Activated CD8-positive, alpha-beta memory T cell treated with anti-CD3 and anti-CD28 coated beads for 1 hour (primary cell): ENCODE results near the gene ADAMTS13.
"Not testable (repeated sequence)": the region's sequence is repeated elsewhere in the genome, so short reads cannot be mapped to it uniquely, and the experiment has no call there.

Source experiments
- DNase-seq, 2 donors: peaks; one replicate each; pipeline ENCODE4 v3.0.0-alpha.2; 2020; ENCODE audit warnings: low read depth in 1 of 2; ENCODE audit errors: extremely low read depth in 1 of 2

Gene ADAMTS13

DNA sequence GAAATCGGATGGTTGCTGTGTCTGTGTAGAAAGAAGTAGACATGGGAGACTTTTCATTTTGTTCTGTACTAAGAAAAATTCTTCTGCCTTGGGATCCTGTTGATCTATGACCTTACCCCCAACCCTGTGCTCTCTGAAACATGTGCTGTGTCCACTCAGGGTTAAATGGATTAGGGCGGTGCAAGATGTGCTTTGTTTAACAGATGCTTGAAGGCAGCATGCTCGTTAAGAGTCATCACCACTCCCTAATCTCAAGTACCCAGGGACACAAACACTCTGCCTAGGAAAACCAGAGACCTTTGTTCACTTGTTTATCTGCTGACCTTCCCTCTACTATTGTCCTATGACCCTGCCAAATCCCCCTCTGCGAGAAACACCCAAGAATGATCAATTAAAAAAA, 30.7 kb upstream of the ADAMTS13 start:
- DNase-seq: not testable (repeated sequence)

DNA sequence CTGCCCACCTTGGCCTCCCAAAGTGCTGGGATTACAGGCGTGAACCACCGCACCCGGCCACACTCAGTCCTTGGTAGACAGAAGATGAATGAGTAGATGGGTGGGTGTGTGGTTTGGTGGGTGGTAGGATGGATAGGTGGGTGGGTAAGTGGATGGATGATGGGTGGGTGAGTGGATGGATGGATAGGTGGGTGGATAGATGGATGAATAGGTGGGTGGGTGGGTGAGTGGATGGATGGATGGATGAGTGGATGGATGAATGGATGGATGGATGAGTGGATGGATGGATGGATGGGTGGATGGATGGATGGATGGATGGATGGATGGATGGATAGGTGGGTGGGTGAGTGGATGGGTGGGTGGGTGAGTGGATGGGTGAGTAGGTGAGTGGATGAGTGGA, 29.9 kb upstream of the ADAMTS13 start:
- DNase-seq: not testable (repeated sequence)

DNA sequence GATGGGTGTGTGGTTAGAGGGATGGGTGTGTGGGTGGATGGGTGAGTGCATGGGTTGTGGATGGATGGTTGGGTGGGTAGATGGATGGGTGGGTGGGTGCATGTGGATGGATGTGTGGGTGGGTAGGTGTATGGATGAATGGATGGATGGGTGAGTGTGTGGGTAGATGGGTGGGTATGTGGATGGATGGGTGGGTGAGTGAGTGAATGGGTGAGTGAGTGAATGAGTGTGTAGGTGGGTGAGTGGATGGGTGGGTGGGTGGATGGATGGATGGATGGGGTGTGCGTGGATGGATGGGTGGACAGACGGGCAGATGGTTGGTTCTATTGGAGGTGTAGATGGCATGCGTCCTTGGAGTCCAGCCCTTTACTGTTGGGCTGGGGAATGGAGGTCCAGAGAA, 28.8 kb upstream of the ADAMTS13 start:
- DNase-seq: no peak

DNA sequence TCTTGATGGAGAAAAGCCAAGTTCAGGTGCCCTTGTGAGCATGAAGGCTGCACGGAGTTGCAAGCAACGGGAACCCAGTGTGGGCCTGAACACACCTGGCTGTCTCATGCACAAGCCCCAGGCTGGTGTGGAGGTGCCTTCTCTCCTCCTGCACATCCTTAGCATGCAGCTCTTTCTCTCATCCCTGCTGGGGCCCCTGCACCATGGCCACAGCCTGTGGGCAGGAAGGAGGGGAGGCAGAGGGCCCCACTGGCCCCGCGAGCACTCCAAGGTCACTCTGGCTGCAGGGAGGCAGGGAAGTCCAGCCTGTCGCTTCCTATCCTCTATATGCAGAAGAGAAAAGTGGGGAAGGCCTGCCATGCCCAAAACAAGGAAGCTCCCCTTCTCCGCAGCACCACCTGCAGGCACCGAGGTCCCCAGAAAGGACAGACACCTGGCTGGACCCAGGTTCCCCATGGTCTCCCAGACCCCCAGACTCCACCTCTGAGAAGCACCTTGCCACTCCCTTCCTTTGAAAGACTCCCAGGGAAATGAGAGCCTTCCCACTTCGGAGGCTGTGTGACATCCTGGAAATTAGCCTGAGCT, 27.4 kb upstream of the ADAMTS13 start:
- no peak for DNase-seq

DNA sequence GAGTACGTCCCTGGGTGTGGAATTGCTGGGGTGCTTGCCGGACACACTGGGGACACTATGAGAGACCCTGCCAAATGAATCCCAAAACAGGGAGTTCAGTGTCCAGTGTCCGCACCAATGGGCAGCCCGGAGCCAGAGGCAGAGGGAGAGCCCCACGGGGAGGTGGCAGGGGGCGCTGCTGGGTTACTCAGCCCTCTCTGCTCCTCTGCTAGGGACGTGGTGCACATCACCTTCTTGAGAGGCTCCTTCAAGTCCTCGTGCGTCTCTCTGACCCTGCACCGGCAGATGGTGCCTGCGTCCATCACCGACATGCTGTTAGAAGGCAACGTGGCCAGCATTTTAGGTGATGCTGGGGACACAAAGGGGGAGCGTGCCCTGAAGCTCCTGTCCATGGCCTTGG, 25.2 kb upstream of the ADAMTS13 start:
- no peak for DNase-seq

DNA sequence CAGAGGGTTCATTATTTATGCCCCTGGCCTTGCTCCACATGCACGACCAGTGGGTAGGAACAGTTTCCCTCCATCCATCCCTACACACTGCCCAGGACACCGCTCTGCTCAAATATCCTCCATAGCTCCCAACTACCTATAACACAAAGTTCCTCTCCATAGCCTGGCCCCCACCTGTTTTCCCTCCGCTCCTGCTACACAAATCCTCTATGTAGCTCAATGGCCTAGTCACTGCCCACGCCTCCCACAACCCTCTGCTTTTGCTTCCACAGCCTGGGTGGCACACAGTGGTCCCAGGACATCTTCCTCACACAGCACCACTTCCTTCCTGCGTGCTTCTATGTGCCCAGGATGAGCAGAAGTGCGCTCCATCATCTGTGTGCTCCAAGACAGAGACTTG, 24.8 kb upstream of the ADAMTS13 start:
- no peak for DNase-seq

DNA sequence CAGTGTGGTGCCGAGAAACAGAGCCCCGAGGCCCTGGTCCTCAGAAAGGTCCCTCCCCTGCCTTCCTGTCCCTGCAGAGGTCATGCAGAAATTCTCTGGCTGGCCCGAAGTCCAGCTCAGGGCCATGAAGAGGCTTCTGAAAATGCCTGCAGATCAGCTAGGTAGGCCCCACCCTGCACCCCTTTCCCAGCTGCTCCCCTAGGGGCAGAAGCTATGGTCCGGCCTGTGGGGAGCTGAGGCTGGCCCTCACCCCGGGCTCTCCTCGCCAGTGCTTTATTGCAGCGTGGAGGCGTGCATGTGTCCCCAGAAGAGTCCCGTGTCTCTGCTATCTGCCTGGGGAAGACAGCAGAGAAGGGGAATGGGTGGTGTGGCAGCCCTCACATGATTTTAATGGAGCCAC, 24.3 kb upstream of the ADAMTS13 start:
- no peak for DNase-seq

DNA sequence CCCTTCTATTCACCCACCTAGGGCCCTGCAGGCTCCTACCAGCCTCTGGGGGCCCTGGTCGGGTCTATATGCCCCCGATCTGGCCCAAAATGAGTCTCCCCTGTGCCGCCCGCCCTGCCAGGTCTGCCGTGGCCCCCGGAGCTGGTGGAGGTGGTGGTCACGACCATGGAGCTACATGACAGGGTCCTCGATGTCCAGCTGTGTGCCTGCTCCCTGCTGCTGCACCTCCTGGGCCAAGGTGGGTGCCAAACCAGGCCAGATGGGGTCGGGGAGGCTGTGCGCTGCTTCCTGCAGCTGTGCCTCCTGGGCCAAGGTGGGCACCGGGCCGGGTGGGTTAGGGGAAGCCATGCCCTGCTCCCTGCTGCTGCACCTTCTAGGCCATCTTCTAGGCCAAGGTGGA, 21.9 kb upstream of the ADAMTS13 start:
- no peak for DNase-seq

DNA sequence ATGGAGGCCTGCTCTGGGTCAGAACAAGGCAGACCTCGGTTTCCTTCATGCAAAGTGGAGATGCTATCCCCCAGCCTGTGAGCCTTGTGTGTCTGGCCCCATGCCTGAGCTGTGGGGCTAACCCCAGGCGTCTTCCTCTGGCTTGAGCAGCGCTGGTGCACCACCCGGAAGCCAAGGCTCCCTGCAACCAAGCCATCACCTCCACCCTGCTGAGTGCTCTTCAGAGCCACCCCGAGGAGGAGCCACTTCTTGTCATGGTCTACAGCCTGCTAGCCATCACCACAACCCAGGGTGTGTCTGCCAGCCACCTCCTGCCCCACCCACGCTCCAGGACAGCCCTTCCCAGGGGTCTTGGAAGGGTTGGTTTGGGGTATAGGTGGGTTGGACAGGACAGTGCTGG, 20.6 kb upstream of the ADAMTS13 start:
- DNase-seq: no peak

DNA sequence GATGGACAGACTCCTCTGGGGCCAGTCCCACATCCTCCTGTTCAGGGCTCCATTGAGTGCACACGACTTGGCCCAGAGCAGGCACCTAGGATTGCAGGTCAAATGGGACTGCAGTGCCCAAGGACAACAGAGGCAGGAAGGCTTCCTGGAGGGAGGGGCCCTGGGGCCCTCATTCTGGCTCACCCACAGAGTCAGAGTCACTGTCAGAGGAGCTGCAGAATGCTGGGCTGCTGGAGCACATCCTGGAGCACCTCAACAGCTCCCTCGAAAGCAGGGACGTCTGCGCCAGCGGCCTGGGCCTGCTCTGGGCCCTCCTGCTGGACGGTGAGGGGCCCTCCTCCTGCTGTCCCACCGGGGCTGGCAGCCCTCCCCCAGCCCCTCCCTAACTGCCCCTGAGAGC, 19.5 kb upstream of the ADAMTS13 start:
- DNase-seq: no peak

DNA sequence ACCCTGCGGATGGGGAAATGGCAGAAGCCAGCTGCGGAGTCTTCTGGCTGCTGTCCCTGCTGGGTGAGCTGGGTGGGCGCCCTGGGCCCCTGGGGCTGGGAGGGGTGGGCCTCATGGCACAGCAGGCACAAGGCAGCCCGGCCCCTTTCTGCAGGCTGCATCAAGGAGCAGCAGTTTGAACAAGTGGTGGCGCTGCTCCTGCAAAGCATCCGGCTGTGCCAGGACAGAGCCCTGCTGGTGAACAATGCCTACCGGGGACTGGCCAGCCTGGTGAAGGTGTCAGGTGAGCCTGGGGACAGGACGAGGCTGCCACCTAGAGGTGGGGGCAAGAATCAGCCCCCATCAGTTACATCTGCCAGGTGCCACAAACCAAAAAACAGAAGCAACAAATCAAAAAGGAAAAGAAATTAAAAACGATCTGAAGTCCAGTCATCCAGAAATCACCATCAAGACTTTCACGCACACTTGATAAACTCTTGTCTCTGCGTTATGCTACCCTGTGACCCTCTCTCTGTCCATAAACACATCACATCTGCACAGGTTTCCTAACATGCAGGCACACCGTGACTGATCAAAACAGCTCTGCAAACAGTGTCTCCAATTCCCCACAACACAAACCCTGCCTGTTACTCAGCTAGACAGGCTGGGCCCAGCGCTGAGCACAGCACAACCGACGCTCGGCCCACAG, 18.3 kb upstream of the ADAMTS13 start:
- peak; percentile 20 to 32 for DNase-seq

DNA sequence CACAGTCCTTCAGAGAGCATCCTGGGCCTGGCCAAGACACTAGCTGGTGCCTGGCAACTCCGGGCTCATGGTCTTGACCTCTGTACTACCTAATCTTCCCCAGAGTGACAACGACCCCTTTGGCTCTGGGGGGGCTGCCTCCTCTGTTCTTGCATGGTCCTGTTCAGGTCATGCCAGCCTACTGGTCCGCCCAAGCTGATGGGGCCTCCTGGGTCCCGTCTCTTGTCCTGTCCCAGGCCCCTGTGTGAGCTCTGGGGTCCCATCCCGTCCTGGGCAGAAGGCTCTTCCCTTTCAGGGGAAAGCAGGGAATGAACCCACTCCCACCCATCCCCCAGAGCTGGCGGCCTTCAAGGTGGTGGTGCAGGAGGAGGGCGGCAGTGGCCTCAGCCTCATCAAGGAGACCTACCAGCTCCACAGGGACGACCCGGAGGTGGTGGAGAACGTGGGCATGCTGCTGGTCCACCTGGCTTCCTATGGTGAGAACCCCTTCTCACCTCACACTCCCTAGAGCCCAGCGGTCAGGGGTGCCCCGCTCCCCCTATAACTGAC, 17.6 kb upstream of the ADAMTS13 start:
- no peak for DNase-seq

DNA sequence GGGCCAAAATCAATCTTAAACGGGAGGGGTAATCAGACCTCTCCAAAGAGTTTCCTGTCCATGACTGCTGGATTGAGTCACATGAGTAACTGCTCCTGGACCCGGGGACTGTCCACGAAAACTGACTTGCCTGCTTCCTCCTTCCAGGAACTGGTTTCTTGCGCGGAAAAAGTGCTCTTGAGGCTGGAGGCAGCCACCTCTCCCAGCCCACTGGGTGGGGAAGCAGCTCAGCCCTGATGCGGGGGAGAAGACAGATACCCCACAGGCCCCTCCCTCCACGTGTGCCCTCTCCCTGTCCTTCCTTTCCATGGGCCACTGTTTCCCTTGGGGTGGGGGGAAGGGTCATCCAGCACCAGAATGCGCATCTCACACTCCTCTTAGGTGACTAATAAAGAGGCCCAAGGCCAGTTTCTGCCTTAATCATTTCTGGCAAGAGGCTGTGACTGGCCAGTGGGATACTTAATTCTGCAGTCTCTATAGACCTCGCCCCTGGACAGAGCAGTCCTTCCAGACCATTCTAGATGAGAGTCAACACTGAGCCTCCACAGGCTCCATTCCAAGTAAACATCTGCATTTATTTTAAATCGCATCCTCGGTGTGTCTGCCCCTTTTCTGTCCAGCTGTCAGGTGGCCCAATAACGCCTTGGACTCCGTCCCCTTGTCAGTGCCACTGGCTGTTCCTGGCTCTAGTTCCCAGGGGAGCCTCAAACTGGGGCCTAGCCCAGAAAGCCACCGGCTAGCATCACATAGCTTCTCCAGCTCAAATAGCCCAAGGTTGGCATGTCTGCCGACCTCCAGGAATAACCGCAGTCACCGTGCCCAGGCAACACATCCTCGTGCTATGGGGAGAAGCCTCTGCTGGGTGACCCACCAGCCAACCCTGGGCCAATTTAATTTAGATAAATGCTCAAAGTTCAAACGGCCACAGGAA, 16.4 kb upstream of the ADAMTS13 start:
- no peak for DNase-seq

DNA sequence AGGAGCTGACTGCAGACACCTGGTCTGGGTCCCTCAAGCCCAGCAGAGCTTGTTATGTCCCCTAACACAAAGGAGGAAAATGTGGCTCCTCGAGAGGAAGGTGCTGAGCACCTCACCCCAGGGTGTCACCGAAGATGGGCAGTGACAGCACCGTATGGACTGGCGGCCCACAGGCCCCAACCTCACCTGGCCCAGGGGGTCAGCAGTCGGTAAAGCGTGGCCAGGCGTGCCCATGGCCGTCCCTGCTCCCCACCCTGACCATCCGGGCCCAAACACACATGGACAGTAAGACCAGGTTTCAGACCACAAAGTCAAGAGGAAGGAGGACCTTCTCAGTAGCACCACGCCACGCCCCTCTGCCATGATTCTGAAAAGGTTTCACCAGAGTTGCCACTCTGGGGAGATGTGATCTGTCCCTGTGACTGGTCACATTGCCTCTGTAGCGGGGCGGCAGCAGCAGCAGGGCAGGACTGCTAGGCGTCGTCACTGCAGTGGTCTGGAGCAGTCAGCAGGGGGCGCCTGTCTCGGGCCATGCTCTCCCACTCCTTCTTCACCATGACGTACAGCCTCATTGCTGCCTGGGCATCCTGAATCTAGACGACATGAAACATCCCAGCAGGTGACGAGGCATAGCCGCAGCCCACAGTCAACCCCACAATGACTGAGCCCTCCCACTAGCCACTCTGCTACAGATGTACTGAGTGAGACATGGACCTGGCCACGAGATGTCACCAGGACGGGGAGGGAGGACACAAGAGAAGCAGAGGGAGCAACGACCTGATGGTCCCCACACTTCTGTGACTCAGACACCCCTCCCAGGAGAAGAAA, 15.5 kb upstream of the ADAMTS13 start:
- peak; percentile 54 to 68 for DNase-seq

DNA sequence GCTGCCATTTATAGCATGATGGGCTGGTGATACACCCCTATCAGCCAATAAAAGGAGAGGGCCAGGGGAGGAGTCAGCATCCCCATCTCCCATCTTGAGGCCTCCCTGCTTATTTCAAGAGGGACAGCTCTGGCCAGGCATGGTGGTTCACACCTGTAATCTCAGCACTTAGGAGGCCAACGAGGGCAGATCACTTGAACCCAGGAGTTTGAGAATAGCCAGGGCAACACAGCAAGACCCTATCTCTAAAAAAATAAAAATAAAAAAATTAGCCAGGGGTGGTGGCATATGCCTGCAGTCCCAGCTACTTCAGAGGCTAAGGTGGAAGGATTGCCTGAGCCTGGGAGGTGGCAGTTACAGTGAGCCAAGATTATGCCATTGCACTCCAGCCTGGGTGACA, 14.1 kb upstream of the ADAMTS13 start:
- DNase-seq: no peak

DNA sequence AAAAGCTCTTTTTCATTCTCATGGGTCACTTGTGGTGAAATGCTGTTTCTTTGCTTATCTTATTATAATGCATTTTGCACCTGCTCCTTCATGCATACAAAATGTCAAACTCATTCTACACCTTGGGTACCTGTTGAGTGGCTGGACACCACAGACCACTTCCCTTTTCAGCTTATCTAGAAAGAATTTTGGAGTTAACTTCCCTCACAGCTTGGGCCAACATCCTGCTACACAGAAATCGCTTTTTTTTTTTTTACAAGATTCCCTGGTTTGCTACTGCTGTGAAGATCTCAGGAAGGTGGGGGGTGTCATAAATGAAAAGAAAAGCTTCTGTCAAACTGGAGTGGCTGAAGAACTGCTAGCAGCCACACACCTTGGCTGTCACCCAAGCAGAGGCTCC, 7.0 kb upstream of the ADAMTS13 start:
- no peak for DNase-seq

DNA sequence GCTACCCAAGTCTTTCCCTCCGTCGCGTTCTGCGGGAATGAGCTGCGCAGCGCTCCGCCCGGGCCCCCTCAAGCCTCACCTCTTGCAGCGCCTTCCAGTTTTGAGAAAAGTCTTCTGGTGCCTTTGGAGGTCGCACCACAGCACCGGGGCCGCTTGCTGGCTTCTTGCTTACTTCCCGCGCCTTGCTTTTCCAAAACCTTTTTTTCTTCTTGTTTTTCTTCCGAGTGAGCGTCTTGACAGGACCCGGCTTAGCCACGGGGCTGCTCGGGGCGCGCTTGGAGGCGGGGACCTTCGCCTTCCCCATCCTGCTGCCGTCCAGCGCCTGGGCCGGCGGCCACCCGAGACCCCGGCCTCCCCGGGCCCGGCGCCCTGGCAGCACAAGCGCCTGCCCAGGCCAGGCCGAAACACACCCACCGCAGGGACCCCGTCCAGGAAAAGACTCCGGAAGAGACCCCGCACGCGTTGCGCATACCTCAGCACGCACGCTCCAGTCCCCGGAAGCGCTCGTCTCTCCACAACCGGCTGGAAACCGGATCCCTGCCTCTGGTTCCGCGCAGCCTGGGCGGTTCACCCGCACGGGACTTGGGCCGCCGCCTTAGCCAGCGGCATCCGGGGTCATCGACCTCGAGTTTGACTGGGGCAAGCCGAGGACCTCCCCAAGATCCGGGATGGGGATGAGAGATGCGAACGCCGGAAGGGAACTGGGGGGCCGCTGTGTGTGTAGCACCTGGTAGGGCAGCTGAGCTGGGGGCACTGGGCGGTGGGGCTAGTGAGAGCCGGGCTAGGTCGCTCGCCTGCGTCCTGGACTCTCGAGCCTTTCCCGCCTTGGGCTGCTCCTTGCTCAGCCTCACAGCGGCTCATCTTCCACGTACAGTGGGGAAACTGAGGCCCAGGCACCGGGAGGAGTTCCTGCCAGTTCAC, 4.4 kb upstream of the ADAMTS13 start, which contains the start of gene REXO4:
Gene REXO4 (minus strand): TSS at position 470 of the 921 bp plus-strand sequence. CDS start 166 bp downstream, at position 304.
- peak; percentile 49 to 60 for DNase-seq

DNA sequence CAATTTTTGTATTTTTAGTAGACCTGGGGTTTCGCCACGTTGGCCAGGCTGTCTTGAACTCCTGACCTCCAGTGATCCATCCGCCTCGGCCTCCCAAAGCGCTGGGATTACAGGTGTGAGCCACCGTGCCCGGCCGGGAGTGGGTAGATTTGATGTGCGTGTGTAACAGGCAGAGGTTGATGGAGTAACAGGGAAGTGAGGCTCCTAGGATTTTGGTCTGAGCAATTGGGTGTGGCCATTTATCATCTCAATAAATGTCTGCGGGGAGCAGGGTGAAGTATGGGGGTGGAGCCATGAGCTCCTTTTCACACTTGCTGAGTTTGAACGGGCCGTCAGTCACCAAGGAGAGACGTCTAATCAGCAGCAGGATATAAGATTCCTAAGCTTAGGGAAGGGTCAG, 3.2 kb upstream of the ADAMTS13 start:
- no peak for DNase-seq

DNA sequence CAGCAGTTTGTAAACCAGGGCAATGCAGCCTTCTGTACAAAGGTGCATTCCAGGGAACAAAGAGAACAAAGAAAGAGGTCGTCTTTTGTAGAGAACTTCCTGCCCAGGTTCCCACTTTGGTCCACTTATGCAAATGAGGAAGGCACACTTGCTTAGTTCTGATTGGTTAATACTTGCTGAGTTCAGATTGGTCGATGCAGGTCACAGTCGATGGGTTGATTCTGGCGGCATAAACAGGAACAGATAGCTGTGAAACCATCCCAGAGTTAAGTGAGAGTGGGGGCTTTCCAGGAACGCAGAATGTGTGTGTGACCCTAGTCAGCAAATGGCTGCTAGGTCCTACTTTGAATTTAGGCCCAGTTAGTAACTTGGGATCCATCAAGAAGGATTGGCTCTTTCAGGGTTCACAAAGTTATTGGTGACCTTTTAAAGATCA, 1.8 kb upstream of the ADAMTS13 start:
- no peak for DNase-seq
